Left cardiac atrium (tissue), 4 donors: ENCODE measurements around the gene MTMR6. TPM values are rescaled to one million over a fixed set of nuclear protein-coding genes. Genes with fewer than 3 reads are reported as not detected.
A peak's percentile ranks its signal among the peaks of the same experiment; 100 is the strongest.
"Not testable (repeated sequence)": the region's sequence is repeated elsewhere in the genome, so short reads cannot be mapped to it uniquely, and the experiment has no call there.

Experiments
- ATAC-seq, 2 donors: fragments of 200-7000 bp; cut with Tn5 transposase; one replicate each; pipeline ENCODE4 v1.9.1; 2020; ENCODE audit warnings: mild to moderate bottlenecking in 2 of 2, moderate library complexity in 2 of 2
- DNase-seq: peaks from one replicate; pipeline ENCODE4 v3.0.0-alpha.2; 2020
- intact Hi-C, 2 donors: fragments of 100-400 bp; cut with DNase I; formaldehyde crosslinking; loops; one replicate each; pipeline versions ENCODE4 v1.14.1 to v1.15.1; 2022 to 2023
- long read RNA-seq: library from polyadenylated mRNA; unstranded; transcript quantifications from one replicate; pipeline ENCODE4 v2.0.0, GENCODE V29; 2021
- total RNA-seq, 2 donors: library from RNA; stranded (reverse); fragmentation: NEBNext Ultra II Directional; extraction: Animal tissue kit (Norgen Biotek cat#: 25700); gene quantifications; one replicate each; pipeline ENCODE4 v1.2.1, GENCODE V29; 2021
- donor health status: DM: no; HTN: yes; CAD: no.
- donor health status: DM: no; HTN: yes; CAD: no; lungs with severe emphysema.
- donor health status: DM: yes; HTN: yes; CAD: no.
- donor health status: Dilated cardiomyopathy.

MTMR6 gene
- 10 to 100 TPM; 13.3 to 17.5 TPM for total RNA-seq
- long read RNA-seq, full-length matches to known transcripts = 26 of 31 reads
- long read RNA-seq, partial matches to known transcripts = 3 of 31 reads
- long read RNA-seq, other reads (novel, unspliced or antisense) = 2 of 31 reads

DNA sequence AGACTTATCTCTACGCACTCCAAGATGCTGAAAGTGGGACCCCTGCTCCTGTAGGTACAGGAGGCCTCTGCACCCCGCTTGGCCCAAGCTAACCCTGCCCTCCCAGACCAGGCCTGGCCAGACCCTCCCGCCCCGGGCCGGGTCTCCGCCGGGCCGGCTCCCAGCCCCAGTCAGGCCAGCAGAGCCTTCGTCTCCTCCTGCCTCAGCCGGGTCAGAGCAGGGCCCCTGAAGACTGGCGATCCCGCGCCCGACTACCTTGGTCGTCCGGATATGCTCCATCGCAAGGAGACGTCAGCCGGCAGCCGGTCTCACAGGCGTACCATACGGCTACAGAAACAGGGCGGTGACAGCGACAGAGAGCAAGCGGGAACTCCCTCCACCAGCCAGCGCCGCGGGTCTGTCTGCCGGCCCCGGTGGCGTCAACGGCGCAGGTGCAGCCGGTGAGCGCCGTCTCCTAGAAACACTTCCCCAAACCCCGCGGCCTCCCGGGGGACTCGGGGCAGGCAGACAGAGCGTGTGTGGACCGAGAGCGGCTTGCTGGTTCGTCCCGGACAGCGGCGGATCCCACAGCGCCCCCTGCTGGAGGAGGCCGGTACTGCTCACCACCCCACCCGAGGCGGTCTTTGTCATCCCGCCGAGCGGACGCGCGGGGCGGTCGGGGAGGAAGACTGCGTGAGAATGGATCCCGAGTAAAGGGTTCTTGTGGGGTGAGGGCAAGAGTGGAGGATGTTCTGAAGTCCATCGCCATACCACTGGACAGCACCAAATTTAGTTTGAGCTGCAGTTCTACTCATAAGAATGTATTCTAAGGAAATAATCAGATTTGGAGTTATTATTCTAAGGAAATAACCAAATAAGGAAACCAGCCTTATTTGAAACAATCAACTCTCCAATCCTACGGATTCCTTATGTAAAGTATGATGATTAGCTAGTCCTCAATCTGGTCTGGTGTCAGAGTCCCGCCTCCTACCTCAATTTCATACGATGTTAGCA is at the start of gene MTMR6:
Gene MTMR6 (minus strand): TSS at position 520 of the 993 bp plus-strand sequence. CDS start 241 bp downstream, at position 279.
- peak; percentile 97 to 98 for ATAC-seq
- DNase-seq = peak; percentile 94
- intact Hi-C loops = no loop called here

DNA sequence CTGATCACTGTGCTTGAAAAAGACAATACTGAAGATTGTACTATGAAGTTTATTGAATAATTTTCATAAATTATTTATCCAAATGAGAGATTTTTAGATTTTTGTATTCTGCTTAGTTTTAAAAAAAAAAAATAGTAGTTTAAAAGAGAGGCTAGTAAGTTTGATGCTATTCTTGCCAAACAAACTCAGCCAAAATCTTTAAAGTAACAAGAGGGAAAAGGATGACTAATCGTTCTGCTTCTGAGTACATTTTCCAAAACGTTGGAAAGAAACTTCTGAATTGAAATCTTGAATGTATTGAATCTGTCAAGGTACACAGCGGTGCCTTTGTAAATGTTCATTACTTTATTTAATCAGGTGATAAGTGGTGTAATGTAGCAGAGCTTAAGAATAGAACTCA is 48.6 kb upstream of the MTMR6 start:
- intact Hi-C loops = no loop called here

GRCh38 chr13:25330541-25330940 is 43.3 kb upstream of the MTMR6 start:
- intact Hi-C loops = no loop called here
- ATAC-seq (no peak), DNase-seq (no peak)

More for the DNA sequence above, 48.6 kb upstream of the MTMR6 start:
- no peak for DNase-seq
- no peak for ATAC-seq

- DNase-seq = no peak
- intact Hi-C loops = no loop called here
- ATAC-seq = no peak
Measured at GRCh38 chr13:25329706-25330105, 42.4 kb upstream of the MTMR6 start.

DNA sequence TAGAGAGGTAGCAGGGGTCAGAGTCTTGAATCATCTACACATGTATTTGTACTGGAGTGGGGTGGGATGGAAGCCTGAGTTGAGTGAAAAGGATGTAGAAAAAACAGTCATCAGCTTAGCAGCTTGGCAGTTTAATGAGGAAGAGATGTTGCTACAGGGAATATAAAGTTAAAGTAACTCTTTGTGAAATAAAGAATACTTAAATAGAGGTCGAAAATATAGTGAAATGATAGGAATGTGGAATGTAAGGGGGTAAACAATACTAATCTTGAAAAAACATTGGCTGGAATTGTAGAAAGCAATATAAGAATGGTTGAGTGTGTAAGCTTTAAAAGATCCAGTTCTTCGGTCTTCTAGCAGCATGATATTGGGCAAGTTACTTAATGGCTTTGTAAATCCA is 36.8 kb upstream of the MTMR6 start:
- no peak for ATAC-seq
- intact Hi-C loops = no loop called here

GRCh38 chr13:25319771-25320170 is 32.5 kb upstream of the MTMR6 start:
- ATAC-seq (no peak), DNase-seq (no peak)
- intact Hi-C loops = no loop called here

More for the DNA sequence above, 36.8 kb upstream of the MTMR6 start:
- DNase-seq = no peak

- ATAC-seq, DNase-seq, intact Hi-C loops: not testable (repeated sequence)
Measured at GRCh38 chr13:25318946-25319345, 31.7 kb upstream of the MTMR6 start.

DNA sequence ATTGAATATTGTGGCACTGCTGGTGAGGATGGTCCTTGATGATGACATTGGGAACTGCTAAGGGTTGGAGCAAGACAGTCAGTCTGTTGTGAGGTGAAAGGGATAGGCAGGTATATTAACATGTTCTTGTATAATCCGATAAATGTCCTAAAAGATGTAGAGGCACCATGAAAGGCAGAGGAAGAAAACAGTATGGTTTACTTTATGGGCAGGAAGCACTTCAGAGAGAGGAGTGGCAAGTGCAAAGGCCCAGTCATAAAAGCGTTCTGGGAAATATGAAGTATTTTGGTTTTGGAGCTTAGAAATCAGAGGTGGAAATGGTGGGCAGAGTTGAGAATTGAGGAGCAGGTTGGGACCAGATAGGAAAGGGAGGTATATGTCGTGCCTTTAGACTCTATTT is 23.6 kb upstream of the MTMR6 start:
- DNase-seq = no peak
- no peak for ATAC-seq
- intact Hi-C loops = no loop called here

GRCh38 chr13:25306671-25307464 is 19.6 kb upstream of the MTMR6 start:
- intact Hi-C loops = no loop called here
- ATAC-seq (no peak), DNase-seq (no peak)

- DNase-seq (no peak), ATAC-seq (no peak)
- intact Hi-C loops = no loop called here
Measured at GRCh38 chr13:25302121-25302520, 14.8 kb upstream of the MTMR6 start.

DNA sequence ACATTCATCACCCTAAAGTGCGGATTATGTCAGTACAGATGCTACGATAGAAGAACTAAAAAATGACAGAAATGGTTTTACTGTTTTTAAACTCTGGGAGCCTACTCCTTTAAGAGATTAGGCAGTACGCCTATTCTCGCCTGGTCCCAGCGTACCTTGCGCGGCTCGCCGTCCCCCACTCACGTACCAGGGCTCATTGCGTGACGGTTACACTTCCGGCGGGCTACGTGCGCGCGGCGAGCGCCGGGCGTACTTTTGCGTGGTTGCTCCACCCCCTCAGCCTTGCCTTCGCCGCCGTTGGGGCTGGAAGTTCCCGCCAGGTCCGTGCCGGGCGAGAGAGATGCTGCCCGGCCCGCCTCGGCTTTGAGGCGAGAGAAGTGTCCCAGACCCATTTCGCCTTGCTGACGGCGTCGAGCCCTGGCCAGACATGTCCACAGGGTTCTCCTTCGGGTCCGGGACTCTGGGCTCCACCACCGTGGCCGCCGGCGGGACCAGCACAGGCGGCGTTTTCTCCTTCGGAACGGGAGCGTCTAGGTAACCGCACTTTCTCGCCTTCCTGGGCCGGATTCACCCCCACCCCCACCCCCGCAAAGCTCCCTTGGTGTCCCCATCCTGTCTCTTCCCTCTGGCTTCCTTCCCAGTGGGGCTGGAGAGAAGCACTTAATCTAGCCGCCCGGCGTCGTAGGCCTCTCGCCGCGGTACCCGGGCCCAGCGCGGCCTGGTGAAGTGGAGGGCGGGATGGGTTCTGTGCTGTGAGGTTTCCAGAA is 14.2 kb upstream of the MTMR6 start, which contains the start of gene NUP58:
Gene NUP58 (plus strand): TSS at position 279 of the 767 bp plus-strand sequence. CDS start 149 bp downstream, at position 428.
- intact Hi-C loops = no loop called here
- DNase-seq = peak; percentile 96

DNA sequence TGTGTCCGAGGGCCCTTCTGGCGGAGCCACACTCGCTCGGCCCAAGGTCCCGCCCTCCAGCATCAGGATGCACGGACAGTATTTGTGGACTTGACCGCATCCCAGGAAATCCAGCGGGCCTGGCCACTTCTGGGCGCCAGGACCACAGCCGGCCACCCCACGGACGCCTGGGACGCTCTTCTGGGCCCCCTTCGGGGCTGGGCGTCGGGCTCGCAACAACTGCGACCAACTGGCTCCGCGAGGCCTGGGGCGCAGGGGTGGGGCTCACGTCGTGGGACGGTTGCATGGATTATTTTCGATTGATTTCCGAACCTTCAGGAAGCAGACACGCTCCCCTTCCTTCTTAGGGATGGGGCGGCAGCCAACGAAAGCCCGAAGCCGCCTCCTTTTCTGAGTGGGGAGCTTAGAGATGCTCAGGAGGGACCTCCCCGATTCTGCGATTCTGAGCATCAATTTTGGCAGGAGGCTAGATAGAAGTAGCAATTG is 13.6 kb upstream of the MTMR6 start:
- DNase-seq (peak; percentile 42), ATAC-seq (peak; percentile 20 to 50)
- intact Hi-C loops = no loop called here

More for the DNA sequence above, 14.2 kb upstream of the MTMR6 start, which contains the start of gene NUP58:
- peak; percentile 100 for ATAC-seq

DNA sequence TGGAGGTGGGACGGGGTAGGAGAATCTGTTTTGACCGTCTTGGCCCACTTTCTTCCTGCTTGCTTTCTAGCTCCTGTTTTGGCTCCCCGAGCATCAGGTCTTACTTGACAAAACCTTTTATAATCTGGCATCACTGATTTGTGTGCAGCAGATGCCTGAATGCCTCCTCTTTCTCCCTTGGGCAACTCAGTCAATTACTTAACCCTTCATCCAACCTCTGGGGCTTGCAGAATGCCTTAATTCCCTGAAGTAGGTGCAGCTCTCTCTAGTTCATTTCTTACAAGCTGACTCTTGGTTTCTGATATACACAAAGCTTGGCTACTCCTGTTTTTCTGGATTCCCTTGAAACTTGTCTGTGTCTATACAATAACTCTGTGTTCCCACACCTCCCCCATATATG is 8.4 kb upstream of the MTMR6 start:
- intact Hi-C loops = no loop called here
- no peak for DNase-seq
- ATAC-seq = no peak

- intact Hi-C loops = no loop called here
- no peak for DNase-seq
- no peak for ATAC-seq
Measured at GRCh38 chr13:25295228-25295627, 7.9 kb upstream of the MTMR6 start.

DNA sequence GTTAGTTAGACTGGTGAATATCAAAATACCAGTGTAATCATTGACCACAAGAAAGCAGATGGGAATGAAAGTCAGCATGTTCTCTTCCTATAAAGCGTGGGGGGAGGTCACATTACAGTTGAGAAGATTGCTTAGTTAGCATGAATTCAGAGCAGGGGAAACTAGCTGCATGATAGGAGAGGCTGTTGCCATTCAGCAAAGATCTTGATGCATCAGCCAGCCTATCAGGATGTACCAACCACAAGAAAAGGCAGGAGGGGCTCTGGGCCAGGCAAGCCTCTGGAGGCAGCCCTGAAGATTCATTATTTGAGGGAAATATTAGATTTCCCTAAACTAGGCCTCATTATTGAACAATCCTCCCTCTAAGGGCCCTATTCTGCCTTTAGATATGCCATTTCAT is 5.0 kb upstream of the MTMR6 start:
- DNase-seq (no peak), ATAC-seq (peak in 1 of 2 donors; percentile 44)
- intact Hi-C loops = no loop called here

DNA sequence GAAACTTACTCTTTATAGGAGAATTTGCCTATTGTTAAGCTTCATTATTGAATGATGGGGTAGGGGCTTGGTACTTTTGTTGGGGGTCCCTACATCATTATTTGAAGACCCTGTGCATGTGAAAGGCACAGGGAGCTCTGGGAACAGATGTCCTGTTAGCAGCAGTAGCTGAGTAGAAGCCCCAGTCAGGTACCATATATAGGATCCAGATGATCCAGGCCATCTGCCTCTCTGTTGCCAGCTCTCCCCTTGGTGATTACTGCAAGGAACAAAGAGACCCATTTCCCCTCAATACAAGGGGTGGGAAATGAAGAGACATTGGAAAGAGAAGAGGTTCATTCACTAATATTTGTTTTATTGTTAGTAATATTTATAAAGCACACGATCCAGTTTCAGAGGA is 4.4 kb upstream of the MTMR6 start:
- ATAC-seq (no peak), DNase-seq (no peak)
- intact Hi-C loops = no loop called here

DNA sequence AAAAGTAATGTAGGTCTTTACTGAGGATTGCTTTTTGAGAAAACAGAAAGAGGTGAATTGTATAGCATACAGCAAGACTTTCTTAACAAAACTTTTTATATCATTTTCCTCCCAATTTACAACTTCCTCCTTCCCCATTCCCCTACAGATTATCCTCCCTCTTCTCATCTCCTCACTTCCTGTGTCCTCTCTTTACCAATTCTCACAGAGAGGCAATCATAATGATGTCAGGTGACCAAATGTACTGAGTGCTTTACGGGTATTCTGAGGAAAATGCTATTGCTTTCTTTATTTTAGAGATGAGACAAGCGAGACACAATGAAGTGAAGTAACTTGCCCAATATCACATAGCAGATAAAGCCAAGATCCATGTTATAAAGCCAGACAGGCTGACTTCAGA is 1.7 kb upstream of the MTMR6 start:
- DNase-seq (no peak), ATAC-seq (no peak)
- intact Hi-C loops = no loop called here

- intact Hi-C loops = no loop called here
- DNase-seq (no peak), ATAC-seq (peak; percentile 25 to 69)
Measured at GRCh38 chr13:25286308-25286968, 850 bp downstream of the MTMR6 start.
